K562 (cell line): ENCODE results near the gene NDOR1.

Experiments
- ESRRA ChIP-seq: fragments of 450-650 bp; IDR thresholded peaks from 2 replicates; pipeline ENCODE4 v1.6.1; 2014; ENCODE audit warnings: low read depth, mild to moderate bottlenecking, moderate library complexity, borderline replicate concordance
- HNRNPLL ChIP-seq: fragments of 200-400 bp; formaldehyde crosslinking; IDR thresholded peaks from 2 replicates; pipeline ENCODE4 v1.6.1; 2017; ENCODE audit warnings: low read length, low read depth, mild to moderate bottlenecking; ENCODE audit not compliant: poor library complexity, severe bottlenecking
- MEIS2 ChIP-seq: fragments of 450-650 bp; IDR thresholded peaks from 2 replicates; pipeline ENCODE4 v1.6.1; 2014; ENCODE audit warnings: mild to moderate bottlenecking; ENCODE audit not compliant: partially characterized antibody
- NFATC3 ChIP-seq: fragments of 450-650 bp; IDR thresholded peaks from 2 replicates; pipeline ENCODE4 v1.6.1; 2017; ENCODE audit warnings: mild to moderate bottlenecking
- POLR2AphosphoS5 ChIP-seq: IDR thresholded peaks from 2 replicates; pipeline ENCODE4 v1.6.1; 2011; ENCODE audit warnings: mild to moderate bottlenecking, low read depth, low read length, moderate library complexity; ENCODE audit not compliant: control insufficient read depth, insufficient read depth
- POU5F1 ChIP-seq: fragments of 150-350 bp; IDR thresholded peaks from 2 replicates; pipeline ENCODE4 v1.6.1; 2014; ENCODE audit warnings: borderline replicate concordance, low read length, low read depth, mild to moderate bottlenecking; ENCODE audit not compliant: partially characterized antibody
- SIN3A ChIP-seq, 2 experiments: fragments of 150-350 bp in 1 of 2; IDR thresholded peaks; 2 replicates each; pipeline ENCODE4 v1.6.1; 2011 to 2016; ENCODE audit warnings: borderline replicate concordance in 2 of 2, low read depth in 2 of 2, low read length in 2 of 2, mild to moderate bottlenecking in 2 of 2, moderate library complexity in 2 of 2; ENCODE audit not compliant: control insufficient read depth in 1 of 2
- SMC3 ChIP-seq: conservative IDR thresholded peaks from 2 replicates; pipeline ENCODE4 v1.6.1; 2011; ENCODE audit warnings: low read depth, low read length, improper control_type of control experiment; ENCODE audit not compliant: insufficient read depth
- TRIM28 ChIP-seq: fragments of 450-650 bp; IDR thresholded peaks from 2 replicates; pipeline ENCODE4 v1.6.1; 2017
- TF ChIP-seq, protein P1 (sequence below), 3 experiments: IDR thresholded peaks in 2 of 3; conservative IDR thresholded peaks in 1 of 3; 2 replicates each; pipeline ENCODE4 v1.5.1; 2011 to 2012; ENCODE audit warnings: low read length in 3 of 3, mild to moderate bottlenecking in 3 of 3, control low read depth in 2 of 3, improper control_type of control experiment in 1 of 3, inconsistent platforms in 1 of 3, low read depth in 1 of 3, mixed read lengths in 1 of 3, moderate library complexity in 1 of 3; ENCODE audit not compliant: insufficient read depth in 2 of 3
- TF ChIP-seq, protein P2 (sequence below), 2 experiments: fragments of 450-650 bp in 1 of 2; sonication (generic) in 1 of 2; formaldehyde crosslinking; conservative IDR thresholded peaks; 2 replicates each; pipeline versions ENCODE4 v1.4.0 to v1.8.1; 2020 to 2022; ENCODE audit warnings: mild to moderate bottlenecking in 1 of 2, missing genetic modification reagents in 1 of 2

DNA sequence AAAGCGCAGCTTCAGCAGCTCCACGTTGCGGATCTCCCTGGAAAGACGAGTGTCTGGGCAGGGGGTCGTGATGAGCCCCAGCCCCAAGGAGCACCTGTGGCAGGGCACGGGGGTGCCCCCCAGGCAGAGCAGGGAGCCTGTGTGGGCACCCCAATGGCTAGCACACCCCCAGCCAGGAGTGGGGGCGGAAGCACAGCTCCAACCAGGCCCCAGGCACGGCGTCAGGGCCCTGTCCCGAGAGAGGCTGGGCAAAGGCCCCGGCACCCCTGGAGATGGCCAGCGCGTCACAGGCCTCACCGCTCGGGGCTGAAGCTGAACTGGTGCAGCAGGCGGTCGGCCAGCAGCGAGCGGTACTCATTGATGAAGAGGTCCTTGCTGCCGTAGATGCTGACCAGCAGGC, 25.0 kb upstream of the NDOR1 start:
- TF ChIP-seq MEIS2 (no peak), SIN3A (IDR thresholded peaks at IDR 0.05; ENCODE audit: borderline replicate concordance in 2 of 2, control insufficient read depth in 1 of 2, low read depth in 2 of 2, low read length in 2 of 2) (no peak), SMC3 (no peak), TRIM28 (no peak), NFATC3 (no peak), ESRRA (no peak), HNRNPLL (no peak), POLR2AphosphoS5 (no peak), POU5F1 (no peak)
- TF ChIP-seq, protein P1, sequence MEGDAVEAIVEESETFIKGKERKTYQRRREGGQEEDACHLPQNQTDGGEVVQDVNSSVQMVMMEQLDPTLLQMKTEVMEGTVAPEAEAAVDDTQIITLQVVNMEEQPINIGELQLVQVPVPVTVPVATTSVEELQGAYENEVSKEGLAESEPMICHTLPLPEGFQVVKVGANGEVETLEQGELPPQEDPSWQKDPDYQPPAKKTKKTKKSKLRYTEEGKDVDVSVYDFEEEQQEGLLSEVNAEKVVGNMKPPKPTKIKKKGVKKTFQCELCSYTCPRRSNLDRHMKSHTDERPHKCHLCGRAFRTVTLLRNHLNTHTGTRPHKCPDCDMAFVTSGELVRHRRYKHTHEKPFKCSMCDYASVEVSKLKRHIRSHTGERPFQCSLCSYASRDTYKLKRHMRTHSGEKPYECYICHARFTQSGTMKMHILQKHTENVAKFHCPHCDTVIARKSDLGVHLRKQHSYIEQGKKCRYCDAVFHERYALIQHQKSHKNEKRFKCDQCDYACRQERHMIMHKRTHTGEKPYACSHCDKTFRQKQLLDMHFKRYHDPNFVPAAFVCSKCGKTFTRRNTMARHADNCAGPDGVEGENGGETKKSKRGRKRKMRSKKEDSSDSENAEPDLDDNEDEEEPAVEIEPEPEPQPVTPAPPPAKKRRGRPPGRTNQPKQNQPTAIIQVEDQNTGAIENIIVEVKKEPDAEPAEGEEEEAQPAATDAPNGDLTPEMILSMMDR (IDR thresholded peaks at IDR 0.05 in 2 of 3, conservative IDR thresholded peaks at IDR 0.05 in 1 of 3; ENCODE audit: insufficient read depth in 2 of 3, low read depth in 1 of 3, low read length in 3 of 3): no peak
- TF ChIP-seq, protein P2, sequence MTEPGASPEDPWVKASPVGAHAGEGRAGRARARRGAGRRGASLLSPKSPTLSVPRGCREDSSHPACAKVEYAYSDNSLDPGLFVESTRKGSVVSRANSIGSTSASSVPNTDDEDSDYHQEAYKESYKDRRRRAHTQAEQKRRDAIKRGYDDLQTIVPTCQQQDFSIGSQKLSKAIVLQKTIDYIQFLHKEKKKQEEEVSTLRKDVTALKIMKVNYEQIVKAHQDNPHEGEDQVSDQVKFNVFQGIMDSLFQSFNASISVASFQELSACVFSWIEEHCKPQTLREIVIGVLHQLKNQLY (CRISPR knock-in tag; conservative IDR thresholded peaks at IDR 0.05): no peak
